ENCODE results near the gene TRDMT1.

Gene TRDMT1

GRCh38 chr10:17231788-17232187 lies 30.3 kb upstream of the TRDMT1 start:
- H3K4me3 ChIP-seq (ENCODE audit: low read depth, low read length) = no peak overlapping the region

GRCh38 chr10:17229967-17230682 lies 28.7 kb upstream of the TRDMT1 start:
- peak overlapping the region; percentile 55 for H3K4me3 ChIP-seq (ENCODE audit: low read depth, low read length)

- H3K4me3 ChIP-seq (ENCODE audit: low read depth, low read length) = peak overlapping the region; percentile 55
Observed at GRCh38 chr10:17229717-17229966, 28.2 kb upstream of the TRDMT1 start.

GRCh38 chr10:17229016-17229716 lies 27.7 kb upstream of the TRDMT1 start:
- H3K4me3 ChIP-seq (ENCODE audit: low read depth, low read length) = peak overlapping the region; percentile 55

- peak within 1 kb of the TSS; percentile 55 for H3K4me3 ChIP-seq (ENCODE audit: low read depth, low read length)
Observed at GRCh38 chr10:17228091-17229015, 26.9 kb upstream of the TRDMT1 start, which contains the start of gene VIM. Gene VIM (plus strand): TSS chr10:17228241. CDS start chr10:17229423, 1,182 bp downstream.

GRCh38 chr10:17227367-17228090 lies 26.1 kb upstream of the TRDMT1 start:
- no peak overlapping the region for H3K4me3 ChIP-seq (ENCODE audit: low read depth, low read length)

GRCh38 chr10:17226891-17227303 lies 25.4 kb upstream of the TRDMT1 start:
- no peak overlapping the region for H3K4me3 ChIP-seq (ENCODE audit: low read depth, low read length)

- H3K4me3 ChIP-seq (ENCODE audit: low read depth, low read length) = no peak overlapping the region
Observed at GRCh38 chr10:17225808-17226207, 24.3 kb upstream of the TRDMT1 start.

- no peak overlapping the region for H3K4me3 ChIP-seq (ENCODE audit: low read depth, low read length)
Observed at GRCh38 chr10:17222329-17222728, 20.9 kb upstream of the TRDMT1 start.

GRCh38 chr10:17220652-17221100 lies 19.2 kb upstream of the TRDMT1 start:
- H3K4me3 ChIP-seq (ENCODE audit: low read depth, low read length) = no peak overlapping the region

GRCh38 chr10:17219024-17219423 lies 17.6 kb upstream of the TRDMT1 start:
- H3K4me3 ChIP-seq (ENCODE audit: low read depth, low read length) = no peak overlapping the region

GRCh38 chr10:17217631-17218232 lies 16.3 kb upstream of the TRDMT1 start:
- no peak overlapping the region for H3K4me3 ChIP-seq (ENCODE audit: low read depth, low read length)

GRCh38 chr10:17216901-17217395 lies 15.5 kb upstream of the TRDMT1 start:
- no peak overlapping the region for H3K4me3 ChIP-seq (ENCODE audit: low read depth, low read length)

GRCh38 chr10:17216217-17216900 lies 14.9 kb upstream of the TRDMT1 start:
- no peak overlapping the region for H3K4me3 ChIP-seq (ENCODE audit: low read depth, low read length)

GRCh38 chr10:17215782-17216122 lies 14.3 kb upstream of the TRDMT1 start:
- no peak overlapping the region for H3K4me3 ChIP-seq (ENCODE audit: low read depth, low read length)

GRCh38 chr10:17214971-17215781 lies 13.7 kb upstream of the TRDMT1 start:
- H3K4me3 ChIP-seq (ENCODE audit: low read depth, low read length) = no peak overlapping the region

- no peak overlapping the region for H3K4me3 ChIP-seq (ENCODE audit: low read depth, low read length)
Observed at GRCh38 chr10:17214526-17214925, 13.1 kb upstream of the TRDMT1 start.

GRCh38 chr10:17213646-17214349 lies 12.3 kb upstream of the TRDMT1 start:
- H3K4me3 ChIP-seq (ENCODE audit: low read depth, low read length) = no peak overlapping the region
